Activated CD4-positive, alpha-beta memory T cell treated with anti-CD3 and anti-CD28 coated beads for 36 hours (primary cell): ENCODE data around the gene SMARCC1. TPM values are rescaled to one million over a fixed set of nuclear protein-coding genes. Genes with fewer than 3 reads are reported as not detected.

Experiments used
- CTCF ChIA-PET: fragments of 350-600 bp; sonication (Branson Sonifier 250); formaldehyde crosslinking; loops from one replicate; lab custom pipeline; 2021; ENCODE audit warnings: antibody characterized with exemption, inconsistent platforms; lab: Charles Lee
- POLR2A ChIA-PET: fragments of 350-600 bp; sonication (Branson Sonifier 250); formaldehyde crosslinking; loops from one replicate; lab custom pipeline; 2021; ENCODE audit warnings: antibody characterized with exemption; lab: Charles Lee
- DNase-seq: peaks from one replicate; pipeline ENCODE4 v3.0.0-alpha.2; 2020
- H3K27ac Mint-ChIP-seq: one replicate; pipeline ENCODE4 v1.8.0; 2021; ENCODE audit warnings: mixed read lengths
- H3K27me3 Mint-ChIP-seq: one replicate; pipeline ENCODE4 v1.8.0; 2021; ENCODE audit warnings: mixed read lengths
- H3K36me3 Mint-ChIP-seq: one replicate; pipeline ENCODE4 v1.8.0; 2021; ENCODE audit warnings: mixed read lengths
- H3K4me1 Mint-ChIP-seq: one replicate; pipeline ENCODE4 v1.8.0; 2021; ENCODE audit warnings: low read depth, mixed read lengths
- H3K4me3 Mint-ChIP-seq: one replicate; pipeline ENCODE4 v1.8.0; 2021; ENCODE audit warnings: mild to moderate bottlenecking, mixed read lengths
- H3K9me3 Mint-ChIP-seq: one replicate; pipeline ENCODE4 v1.8.0; 2021; ENCODE audit warnings: mixed read lengths
- intact Hi-C: fragments of 100-400 bp; cut with micrococcal nuclease; formaldehyde crosslinking; loops from one replicate; pipeline ENCODE4 v1.15.1; 2023
- total RNA-seq, 2 experiments: library from RNA; stranded (reverse); gene quantifications; one replicate each; pipeline ENCODE4 v1.2.3, GENCODE V29; 2021

The SMARCC1 gene
- total RNA-seq, 2 experiments from 2014 or later = 87.2 to 90.3 TPM

- H3K27ac Mint-ChIP-seq = no peak overlapping the region
These were observed 225.3 kb downstream of the SMARCC1 start for GRCh38 chr3:47556351-47556750.

GRCh38 chr3:47554335-47554734, 227.4 kb downstream of the SMARCC1 start:
- DNase-seq = no peak
- POLR2A ChIA-PET = no interaction called here
- CTCF ChIA-PET = interaction anchor here (2.6 kb wide), 1 partner anchor 32 kb away, joined by 7 read pairs; no protein-coding TSS in a partner anchor
- Mint-ChIP-seq H3K27me3 (peaks cover 2% of the 10 kb centered on the region), H3K36me3 (no peaks in the 10 kb centered on the region), H3K27ac (no peak overlapping the region), H3K4me3 (no peak overlapping the region), H3K4me1 (no peaks in the 10 kb centered on the region), H3K9me3 (no peaks in the 10 kb centered on the region)
- intact Hi-C loops = no loop called here

More at GRCh38 chr3:47556351-47556750, 225.3 kb downstream of the SMARCC1 start:
- Mint-ChIP-seq H3K36me3 (no peaks in the 10 kb centered on the region), H3K27me3 (no peaks in the 10 kb centered on the region), H3K4me1 (no peaks in the 10 kb centered on the region), H3K4me3 (no peak overlapping the region), H3K9me3 (no peaks in the 10 kb centered on the region)
- intact Hi-C loops = no loop called here
- no peak for DNase-seq
- ChIA-PET CTCF (interaction anchor here (0.6 to 2.6 kb wide), 2 partner anchors 34 to 181 kb away, joined by 7 to 8 read pairs; no protein-coding TSS in a partner anchor), POLR2A (interaction anchor here (0.8 kb wide), 1 partner anchor 27 kb away, joined by 5 read pairs; no protein-coding TSS in a partner anchor)

- POLR2A ChIA-PET = no interaction called here
- H3K27me3 Mint-ChIP-seq = peaks cover 2% of the 10 kb centered on the region
- H3K27ac Mint-ChIP-seq = no peak overlapping the region
- H3K9me3 Mint-ChIP-seq = no peaks in the 10 kb centered on the region
- no peak for DNase-seq
- CTCF ChIA-PET = interaction anchor here (0.9 kb wide), 1 partner anchor 15 kb away, joined by 3 read pairs; no protein-coding TSS in a partner anchor
- intact Hi-C loops = no loop called here
- no peaks in the 10 kb centered on the region for H3K4me1 Mint-ChIP-seq
- H3K36me3 Mint-ChIP-seq = no peaks in the 10 kb centered on the region
- no peak overlapping the region for H3K4me3 Mint-ChIP-seq
These were observed 228.3 kb downstream of the SMARCC1 start for GRCh38 chr3:47553407-47553806.

- Mint-ChIP-seq H3K27ac (no peak overlapping the region), H3K27me3 (peaks cover 5% of the 10 kb centered on the region), H3K4me1 (no peaks in the 10 kb centered on the region), H3K36me3 (no peaks in the 10 kb centered on the region), H3K4me3 (no peak overlapping the region), H3K9me3 (no peaks in the 10 kb centered on the region)
- intact Hi-C loops = no loop called here
- CTCF ChIA-PET = no interaction called here
- DNase-seq = no peak
- POLR2A ChIA-PET = no interaction called here
These were observed 239.1 kb downstream of the SMARCC1 start for GRCh38 chr3:47542471-47543173.

- CTCF ChIA-PET = no interaction called here
These were observed 240.0 kb downstream of the SMARCC1 start for GRCh38 chr3:47541583-47542108.

GRCh38 chr3:47540281-47540680, 241.4 kb downstream of the SMARCC1 start:
- intact Hi-C loops = no loop called here
- peaks cover 7% of the 10 kb centered on the region for H3K27me3 Mint-ChIP-seq
- H3K27ac Mint-ChIP-seq = no peak overlapping the region
- no peaks in the 10 kb centered on the region for H3K4me1 Mint-ChIP-seq
- H3K9me3 Mint-ChIP-seq = no peaks in the 10 kb centered on the region
- ChIA-PET POLR2A (no interaction called here), CTCF (no interaction called here)
- no peak overlapping the region for H3K4me3 Mint-ChIP-seq
- DNase-seq = no peak
- no peaks in the 10 kb centered on the region for H3K36me3 Mint-ChIP-seq

More at GRCh38 chr3:47541583-47542108, 240.0 kb downstream of the SMARCC1 start:
- Mint-ChIP-seq H3K4me1 (no peaks in the 10 kb centered on the region), H3K4me3 (no peak overlapping the region), H3K36me3 (no peaks in the 10 kb centered on the region), H3K27me3 (peaks cover 7% of the 10 kb centered on the region), H3K27ac (no peak overlapping the region), H3K9me3 (no peaks in the 10 kb centered on the region)
- no peak for DNase-seq
- intact Hi-C loops = no loop called here
- POLR2A ChIA-PET = no interaction called here

- Mint-ChIP-seq H3K27ac (no peak overlapping the region), H3K4me1 (no peaks in the 10 kb centered on the region), H3K4me3 (no peak overlapping the region), H3K36me3 (no peaks in the 10 kb centered on the region), H3K9me3 (no peaks in the 10 kb centered on the region), H3K27me3 (peaks cover 15% of the 10 kb centered on the region)
- CTCF ChIA-PET = no interaction called here
- POLR2A ChIA-PET = no interaction called here
- intact Hi-C loops = no loop called here
- no peak for DNase-seq
These were observed 244.7 kb downstream of the SMARCC1 start for GRCh38 chr3:47536967-47537366.

GRCh38 chr3:47536221-47536891, 245.3 kb downstream of the SMARCC1 start:
- no peak overlapping the region for H3K4me3 Mint-ChIP-seq
- H3K36me3 Mint-ChIP-seq = no peaks in the 10 kb centered on the region
- POLR2A ChIA-PET = no interaction called here
- CTCF ChIA-PET = interaction anchor here (1.5 kb wide), 1 partner anchor 14 kb away, joined by 3 read pairs; no protein-coding TSS in a partner anchor
- H3K27me3 Mint-ChIP-seq = peaks cover 15% of the 10 kb centered on the region
- intact Hi-C loops = no loop called here
- H3K9me3 Mint-ChIP-seq = no peaks in the 10 kb centered on the region
- H3K27ac Mint-ChIP-seq = no peak overlapping the region
- no peaks in the 10 kb centered on the region for H3K4me1 Mint-ChIP-seq
- no peak for DNase-seq

Other genes starting within 250 kb of the SMARCC1 start
- gene CSPG5, start 203.0 kb downstream of the SMARCC1 start, total RNA-seq = under 1 TPM; 0.29 to 0.41 TPM
- gene DHX30, start 21.2 kb upstream of the SMARCC1 start, total RNA-seq = 10 to 100 TPM; 76.7 to 77.5 TPM
- gene MAP4, start 234.5 kb upstream of the SMARCC1 start, total RNA-seq = 100 to 1,000 TPM; 114 to 116 TPM